Thoracic aorta (tissue), 2 donors: ENCODE results near the gene FRMD8. TPM values are rescaled to one million over a fixed set of nuclear protein-coding genes. Genes with fewer than 3 reads are reported as not detected.

Experiments
- ATAC-seq: fragments of 150-250 bp; one replicate; pipeline ENCODE4 v1.8.0; 2017; ENCODE audit warnings: low read depth; ENCODE audit not compliant: insufficient number of reproducible peaks, low FRiP score
- DNase-seq: peaks from one replicate; pipeline ENCODE4 v3.0.0-alpha.2; 2020; ENCODE audit warnings: low spot score
- H3K27ac ChIP-seq, 2 donors: fragments of 200-600 bp; sonication (generic); 1 replicate in 1 of 2; 2 replicates in 1 of 2; pipeline ENCODE4 v1.5.1; 2016; ENCODE audit warnings: mild to moderate bottlenecking in 2 of 2, moderate library complexity in 2 of 2
- H3K27me3 ChIP-seq: fragments of 200-600 bp; sonication (generic); replicated peaks from 2 replicates; pipeline ENCODE4 v1.6.0; 2016; ENCODE audit warnings: mild to moderate bottlenecking; ENCODE audit not compliant: insufficient read depth
- H3K36me3 ChIP-seq: fragments of 200-600 bp; sonication (generic); one replicate; pipeline ENCODE4 v1.5.1; 2016
- H3K4me1 ChIP-seq, 2 donors: fragments of 200-600 bp; sonication (generic); 1 replicate in 1 of 2; 2 replicates in 1 of 2; pipeline versions ENCODE4 v1.5.1 to v1.6.0; 2016; ENCODE audit warnings: low read depth in 2 of 2, mild to moderate bottlenecking in 1 of 2; ENCODE audit not compliant: control insufficient read depth in 1 of 2
- H3K4me3 ChIP-seq: fragments of 200-600 bp; sonication (generic); 2 replicates; pipeline ENCODE4 v1.5.1; 2016; ENCODE audit warnings: mild to moderate bottlenecking
- H3K9me3 ChIP-seq: fragments of 200-600 bp; sonication (generic); 2 replicates; pipeline ENCODE4 v1.5.1; 2016
- CTCF ChIP-seq: fragments of 200-600 bp; sonication (generic); IDR thresholded peaks from one replicate; pipeline ENCODE4 v1.5.1; 2019; ENCODE audit warnings: antibody characterized with exemption
- total RNA-seq, 2 donors: library from RNA; depleted of rRNA; stranded (reverse); fragments of >200 nt; gene quantifications; one replicate each; pipeline versions ENCODE4 v1.1.0 to v1.2.3, GENCODE V29; 2016

Gene FRMD8
- total RNA-seq, 2 donors from 2014 or later, result 45.2 to 45.9 TPM

GRCh38 chr11:65416841-65417701 lies 30.6 kb downstream of the FRMD8 start:
- no peak for TF ChIP-seq CTCF
- peaks cover 39 to 52% of the 10 kb centered on the region in 2 donors for H3K4me1 ChIP-seq
- no peaks in the 10 kb centered on the region for H3K9me3 ChIP-seq
- H3K27ac ChIP-seq, result peak overlapping the region; percentile 100
- H3K27me3 ChIP-seq, result no peaks in the 10 kb centered on the region
- ATAC-seq (no peak), DNase-seq (no peak)
- H3K36me3 ChIP-seq, result peaks cover 5% of the 10 kb centered on the region
- H3K4me3 ChIP-seq, result peak overlapping the region; percentile 94

- no peaks in the 10 kb centered on the region for H3K27me3 ChIP-seq
- TF ChIP-seq CTCF, result no peak
- H3K4me3 ChIP-seq, result peak overlapping the region; percentile 94
- no peak for ATAC-seq
- no peaks in the 10 kb centered on the region for H3K36me3 ChIP-seq
- peak overlapping the region; percentile 100 for H3K27ac ChIP-seq
- peaks cover 39 to 52% of the 10 kb centered on the region in 2 donors for H3K4me1 ChIP-seq
- no peaks in the 10 kb centered on the region for H3K9me3 ChIP-seq
- DNase-seq, result no peak
Measured at GRCh38 chr11:65417702-65418430, 31.4 kb downstream of the FRMD8 start.

- ATAC-seq (no peak), DNase-seq (no peak)
- peaks cover 39 to 52% of the 10 kb centered on the region in 2 donors for H3K4me1 ChIP-seq
- H3K27ac ChIP-seq, result peak overlapping the region; percentile 100
- no peak for TF ChIP-seq CTCF
- H3K4me3 ChIP-seq, result peak overlapping the region; percentile 94
- H3K36me3 ChIP-seq, result no peaks in the 10 kb centered on the region
- no peaks in the 10 kb centered on the region for H3K27me3 ChIP-seq
- H3K9me3 ChIP-seq, result no peaks in the 10 kb centered on the region
Measured at GRCh38 chr11:65418431-65418680, 31.9 kb downstream of the FRMD8 start.

- DNase-seq (peak; percentile 91), ATAC-seq (peak; percentile 22)
- H3K9me3 ChIP-seq, result no peaks in the 10 kb centered on the region
- H3K4me1 ChIP-seq, result peaks cover 39 to 52% of the 10 kb centered on the region in 2 donors
- H3K4me3 ChIP-seq, result peak overlapping the region; percentile 94
- peak overlapping the region; percentile 100 for H3K27ac ChIP-seq
- no peaks in the 10 kb centered on the region for H3K36me3 ChIP-seq
- no peak for TF ChIP-seq CTCF
- H3K27me3 ChIP-seq, result no peaks in the 10 kb centered on the region
Measured at GRCh38 chr11:65418681-65419459, 32.4 kb downstream of the FRMD8 start.

- Histone ChIP-seq H3K4me1 (peaks cover 39 to 52% of the 10 kb centered on the region in 2 donors), H3K36me3 (peaks cover 3% of the 10 kb centered on the region), H3K9me3 (no peaks in the 10 kb centered on the region), H3K27ac (peak overlapping the region; percentile 100), H3K4me3 (peak overlapping the region; percentile 94), H3K27me3 (no peaks in the 10 kb centered on the region)
- ATAC-seq, result no peak
- DNase-seq, result no peak
- TF ChIP-seq CTCF, result no peak
Measured at GRCh38 chr11:65419460-65419771, 33.0 kb downstream of the FRMD8 start.
